ENCODE data around the gene PAX5. TPM values are rescaled to one million over a fixed set of nuclear protein-coding genes. Genes with fewer than 3 reads are reported as not detected.
A peak's percentile ranks its signal among the peaks of the same experiment; 100 is the strongest.

The PAX5 gene
- total RNA-seq, 4 donors from 2014 or later = under 0.01 to 0.29 TPM; not detected in 2

- intact Hi-C loops (cut with DNase I) = no loop called here
- peaks cover 0 to 76% (median 0%) of the 10 kb centered on the region in 4 donors for H3K27me3 ChIP-seq
- TF ChIP-seq, protein P1, sequence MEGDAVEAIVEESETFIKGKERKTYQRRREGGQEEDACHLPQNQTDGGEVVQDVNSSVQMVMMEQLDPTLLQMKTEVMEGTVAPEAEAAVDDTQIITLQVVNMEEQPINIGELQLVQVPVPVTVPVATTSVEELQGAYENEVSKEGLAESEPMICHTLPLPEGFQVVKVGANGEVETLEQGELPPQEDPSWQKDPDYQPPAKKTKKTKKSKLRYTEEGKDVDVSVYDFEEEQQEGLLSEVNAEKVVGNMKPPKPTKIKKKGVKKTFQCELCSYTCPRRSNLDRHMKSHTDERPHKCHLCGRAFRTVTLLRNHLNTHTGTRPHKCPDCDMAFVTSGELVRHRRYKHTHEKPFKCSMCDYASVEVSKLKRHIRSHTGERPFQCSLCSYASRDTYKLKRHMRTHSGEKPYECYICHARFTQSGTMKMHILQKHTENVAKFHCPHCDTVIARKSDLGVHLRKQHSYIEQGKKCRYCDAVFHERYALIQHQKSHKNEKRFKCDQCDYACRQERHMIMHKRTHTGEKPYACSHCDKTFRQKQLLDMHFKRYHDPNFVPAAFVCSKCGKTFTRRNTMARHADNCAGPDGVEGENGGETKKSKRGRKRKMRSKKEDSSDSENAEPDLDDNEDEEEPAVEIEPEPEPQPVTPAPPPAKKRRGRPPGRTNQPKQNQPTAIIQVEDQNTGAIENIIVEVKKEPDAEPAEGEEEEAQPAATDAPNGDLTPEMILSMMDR (IDR thresholded peaks at IDR 0.05) = no peak
- TF ChIP-seq POLR2A (IDR thresholded peaks at IDR 0.05) = no peak
- no peaks in the 10 kb centered on the region for H3K36me3 ChIP-seq
- no peak overlapping the region for H3K4me3 ChIP-seq
- H3K4me1 ChIP-seq = no peaks in the 10 kb centered on the region
- no peaks in the 10 kb centered on the region for H3K9me3 ChIP-seq
- no peak overlapping the region for H3K27ac ChIP-seq
- WGBS, 2 donors = 84 to 89% methylated on average over 11 to 15 of the region's 20 CpGs
- DNase-seq = no peak
Measured at GRCh38 chr9:36865731-36866635, 168.1 kb downstream of the PAX5 start.

GRCh38 chr9:36864491-36865410 is 169.3 kb downstream of the PAX5 start:
- H3K36me3 ChIP-seq = no peaks in the 10 kb centered on the region
- H3K4me1 ChIP-seq = no peaks in the 10 kb centered on the region
- no peaks in the 10 kb centered on the region for H3K9me3 ChIP-seq
- TF ChIP-seq, protein P1 (IDR thresholded peaks at IDR 0.05) = no peak
- no peak for TF ChIP-seq POLR2A (IDR thresholded peaks at IDR 0.05)
- peaks cover 0 to 88% (median 0%) of the 10 kb centered on the region in 4 donors for H3K27me3 ChIP-seq
- WGBS, 2 donors = 58 to 70% methylated on average over 8 to 9 of the region's 31 CpGs
- no peak overlapping the region for H3K4me3 ChIP-seq
- no peak overlapping the region for H3K27ac ChIP-seq
- DNase-seq = no peak
- intact Hi-C loops (cut with DNase I) = no loop called here

DNA sequence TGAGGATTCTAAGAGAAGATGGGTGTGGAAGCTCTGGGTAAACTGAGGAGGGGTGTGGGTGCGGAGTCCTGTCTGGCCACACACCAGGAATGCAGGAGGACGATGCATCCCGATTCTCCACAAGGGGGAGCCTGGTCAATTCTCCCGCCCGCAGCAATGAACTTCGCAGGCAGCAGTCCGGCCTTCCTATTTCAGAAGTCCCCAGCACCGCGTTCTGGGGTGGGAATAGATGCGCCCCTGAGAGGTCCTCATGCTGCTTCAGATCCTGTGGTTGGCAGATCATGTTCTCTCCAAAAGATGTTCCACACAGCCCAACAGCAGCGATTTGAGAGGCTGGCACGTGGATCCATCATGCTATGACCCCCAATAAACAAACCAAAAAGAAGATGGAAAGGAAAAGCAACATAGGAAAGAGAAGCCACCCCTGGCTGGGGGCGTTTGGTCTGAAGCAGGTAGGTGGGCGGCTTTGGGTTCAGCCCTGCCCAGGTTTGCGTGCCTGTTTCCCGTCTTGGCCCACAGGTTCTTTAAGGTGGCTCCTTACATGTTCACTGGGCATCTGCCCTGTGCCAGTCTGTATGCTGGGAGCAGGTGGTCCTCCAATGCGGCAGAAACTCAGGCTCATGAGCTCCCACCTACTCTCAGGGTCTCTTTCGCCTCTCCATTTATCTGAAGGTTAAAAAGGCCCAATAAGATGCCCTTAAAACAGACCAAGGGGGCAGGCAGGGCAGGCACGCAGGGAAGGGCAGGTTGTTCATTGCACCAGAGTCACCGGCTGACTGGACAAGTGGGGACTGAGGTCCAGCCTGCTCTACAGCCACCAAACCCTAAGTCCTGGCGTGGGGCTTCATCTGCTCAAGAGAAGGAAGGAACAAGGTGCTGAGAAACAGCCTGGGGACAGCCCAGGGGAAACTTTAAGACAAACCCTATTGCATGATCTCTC is 171.6 kb downstream of the PAX5 start:
- intact Hi-C loops (cut with DNase I) = no loop called here
- WGBS, 2 donors = 41 to 67% methylated on average over 16 to 17 of the region's 21 CpGs

DNA sequence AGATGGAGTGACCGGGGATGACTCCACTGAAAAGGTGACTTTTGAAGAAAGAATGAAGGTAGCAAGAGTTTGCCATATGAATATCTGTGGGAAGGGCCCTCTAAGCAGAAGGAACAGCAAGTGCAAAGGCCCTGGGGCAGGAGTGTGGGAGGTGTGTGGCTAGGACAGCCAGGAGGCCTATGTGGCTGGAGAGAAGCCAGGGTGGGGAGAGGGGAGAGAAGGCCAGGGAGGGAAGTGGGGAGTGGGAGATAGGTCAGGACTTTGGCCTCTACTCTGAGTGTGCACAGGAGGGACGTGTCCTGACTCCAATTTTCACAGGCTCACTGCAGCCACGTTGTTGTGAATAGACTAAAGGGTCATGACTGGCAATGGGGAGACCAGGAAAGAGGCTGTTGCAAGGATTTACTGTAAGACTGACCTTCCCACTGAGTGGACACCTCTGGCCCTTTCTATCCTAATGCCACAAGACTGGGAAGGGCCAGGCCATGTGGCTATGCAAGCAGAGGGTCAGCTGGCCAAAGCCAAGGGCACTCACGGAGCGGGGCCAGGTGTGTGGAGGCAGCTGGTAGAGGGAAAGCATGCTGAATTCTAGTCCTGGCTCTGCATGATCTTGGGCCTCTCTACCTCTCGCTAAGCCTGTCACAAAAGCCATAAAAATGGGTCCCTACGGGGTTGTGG is 172.4 kb downstream of the PAX5 start:
- H3K4me3 ChIP-seq = no peak overlapping the region
- WGBS, 2 donors = 56 to 72% methylated on average over 7 of the region's 7 CpGs
- no peak for DNase-seq
- H3K27me3 ChIP-seq = peaks cover 0 to 79% (median 0%) of the 10 kb centered on the region in 4 donors
- no peaks in the 10 kb centered on the region for H3K36me3 ChIP-seq
- no peak for TF ChIP-seq POLR2A (IDR thresholded peaks at IDR 0.05)
- TF ChIP-seq, protein P1 (IDR thresholded peaks at IDR 0.05) = no peak
- intact Hi-C loops (cut with DNase I) = no loop called here
- H3K9me3 ChIP-seq = no peaks in the 10 kb centered on the region
- no peak overlapping the region for H3K27ac ChIP-seq
- peaks cover 0 to 8% (median 0%) of the 10 kb centered on the region in 3 donors for H3K4me1 ChIP-seq

More for the DNA sequence above, 171.6 kb downstream of the PAX5 start:
- no peak overlapping the region for H3K27ac ChIP-seq
- no peaks in the 10 kb centered on the region for H3K36me3 ChIP-seq
- DNase-seq = no peak
- peaks cover 0 to 81% (median 0%) of the 10 kb centered on the region in 4 donors for H3K27me3 ChIP-seq
- peaks cover 0 to 8% (median 0%) of the 10 kb centered on the region in 3 donors for H3K4me1 ChIP-seq
- H3K4me3 ChIP-seq = no peak overlapping the region
- TF ChIP-seq, protein P1 (IDR thresholded peaks at IDR 0.05) = peak in 5 of 6 experiments; percentile 29 to 52 (median 34)
- no peak for TF ChIP-seq POLR2A (IDR thresholded peaks at IDR 0.05)
- no peaks in the 10 kb centered on the region for H3K9me3 ChIP-seq

Measured in esophagus squamous epithelium (tissue), 5 donors.